Stimulated activated CD8-positive, alpha-beta memory T cell treated with anti-CD3 and anti-CD28 coated beads, Interleukin-15, amount 100 ng/mL, for 48 hours (primary cell): Measurements from ENCODE around the gene CCL22.

Experiments used
- DNase-seq, 2 donors: peaks; one replicate each; pipeline ENCODE4 v3.0.0-alpha.2; 2020; ENCODE audit warnings: low read depth in 2 of 2

Gene CCL22

GRCh38 chr16:57376313-57376818 lies 17.8 kb downstream of the CCL22 start:
- DNase-seq: no peak

- DNase-seq: peak; percentile 68 to 69
These were observed 18.7 kb downstream of the CCL22 start for GRCh38 chr16:57377080-57377841.

GRCh38 chr16:57379579-57379978 lies 21.0 kb downstream of the CCL22 start:
- DNase-seq: no peak

GRCh38 chr16:57380671-57381462 lies 22.3 kb downstream of the CCL22 start:
- DNase-seq: no peak

GRCh38 chr16:57381791-57382534 lies 23.4 kb downstream of the CCL22 start:
- no peak for DNase-seq

- no peak for DNase-seq
These were observed 24.1 kb downstream of the CCL22 start for GRCh38 chr16:57382535-57383275.

- no peak for DNase-seq
These were observed 25.0 kb downstream of the CCL22 start for GRCh38 chr16:57383276-57384247.

GRCh38 chr16:57384248-57385070 lies 25.9 kb downstream of the CCL22 start:
- DNase-seq: no peak

GRCh38 chr16:57385083-57385482 lies 26.5 kb downstream of the CCL22 start:
- no peak for DNase-seq

- no peak for DNase-seq
These were observed 27.9 kb downstream of the CCL22 start for GRCh38 chr16:57386381-57386951.

GRCh38 chr16:57387598-57388354 lies 29.2 kb downstream of the CCL22 start:
- no peak for DNase-seq

- DNase-seq: no peak
These were observed 29.9 kb downstream of the CCL22 start for GRCh38 chr16:57388359-57389086.

- DNase-seq: no peak
These were observed 30.5 kb downstream of the CCL22 start for GRCh38 chr16:57389087-57389468.

- no peak for DNase-seq
These were observed 32.2 kb downstream of the CCL22 start for GRCh38 chr16:57390636-57391295.

GRCh38 chr16:57391300-57391699 lies 32.7 kb downstream of the CCL22 start:
- DNase-seq: no peak

- DNase-seq: no peak
These were observed 33.1 kb downstream of the CCL22 start for GRCh38 chr16:57391708-57392107.

- no peak for DNase-seq
These were observed 34.1 kb downstream of the CCL22 start for GRCh38 chr16:57392694-57393093.
